Stimulated activated CD8-positive, alpha-beta memory T cell treated with anti-CD3 and anti-CD28 coated beads, Interleukin-7, amount 100 ng/mL, for 1 hour (primary cell): ENCODE measurements around the gene SV2B.
"Not testable (repeated sequence)": the region's sequence is repeated elsewhere in the genome, so short reads cannot be mapped to it uniquely, and the experiment has no call there.

Experiments used
- DNase-seq, 2 donors: peaks; one replicate each; pipeline ENCODE4 v3.0.0-alpha.2; 2020; ENCODE audit warnings: low read depth in 2 of 2

The SV2B gene, protein sequence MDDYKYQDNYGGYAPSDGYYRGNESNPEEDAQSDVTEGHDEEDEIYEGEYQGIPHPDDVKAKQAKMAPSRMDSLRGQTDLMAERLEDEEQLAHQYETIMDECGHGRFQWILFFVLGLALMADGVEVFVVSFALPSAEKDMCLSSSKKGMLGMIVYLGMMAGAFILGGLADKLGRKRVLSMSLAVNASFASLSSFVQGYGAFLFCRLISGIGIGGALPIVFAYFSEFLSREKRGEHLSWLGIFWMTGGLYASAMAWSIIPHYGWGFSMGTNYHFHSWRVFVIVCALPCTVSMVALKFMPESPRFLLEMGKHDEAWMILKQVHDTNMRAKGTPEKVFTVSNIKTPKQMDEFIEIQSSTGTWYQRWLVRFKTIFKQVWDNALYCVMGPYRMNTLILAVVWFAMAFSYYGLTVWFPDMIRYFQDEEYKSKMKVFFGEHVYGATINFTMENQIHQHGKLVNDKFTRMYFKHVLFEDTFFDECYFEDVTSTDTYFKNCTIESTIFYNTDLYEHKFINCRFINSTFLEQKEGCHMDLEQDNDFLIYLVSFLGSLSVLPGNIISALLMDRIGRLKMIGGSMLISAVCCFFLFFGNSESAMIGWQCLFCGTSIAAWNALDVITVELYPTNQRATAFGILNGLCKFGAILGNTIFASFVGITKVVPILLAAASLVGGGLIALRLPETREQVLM

DNA sequence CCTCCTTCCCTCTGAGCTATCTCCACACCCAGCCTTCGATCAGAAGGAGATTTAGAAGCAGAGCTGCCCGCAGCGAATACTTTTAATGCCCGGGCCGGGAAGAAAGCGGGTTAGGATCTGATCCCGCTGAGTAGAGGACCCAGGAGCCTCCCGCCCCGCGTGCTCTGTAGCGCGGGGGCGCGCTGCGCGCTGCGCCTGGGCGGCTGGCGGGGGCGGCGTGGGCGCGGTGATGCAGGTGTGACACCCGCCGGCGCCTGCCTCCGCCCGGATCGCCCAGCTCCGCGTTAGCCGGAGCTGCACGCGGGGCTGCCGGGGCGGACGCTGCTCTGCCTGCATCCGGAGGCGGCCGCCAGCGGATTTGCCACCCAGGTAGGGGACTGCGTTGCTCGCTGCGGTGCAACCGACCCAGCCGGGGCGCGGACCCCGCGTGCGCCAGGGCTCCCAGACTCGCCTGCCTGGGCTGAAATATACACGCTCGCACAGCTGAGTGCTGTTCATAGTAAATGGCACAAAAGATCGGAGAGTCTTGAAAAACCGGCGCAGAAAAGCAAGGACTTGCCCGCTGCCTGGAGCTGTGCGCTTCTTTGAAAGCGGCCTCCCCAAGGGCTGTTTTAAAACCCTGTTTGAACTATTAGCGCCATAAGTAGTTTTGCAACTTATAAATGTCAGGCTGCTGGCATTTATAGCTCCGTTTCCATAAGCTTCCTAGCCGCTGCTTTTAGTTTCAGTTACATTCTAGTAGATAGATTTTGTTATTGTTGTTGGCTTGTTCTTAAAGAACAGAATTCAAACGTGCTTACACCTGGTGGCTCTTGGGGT is at the start of gene SV2B:
TSS of gene SV2B (plus strand) at position 263 of the 819 bp plus-strand sequence. CDS start 126,007 bp downstream, outside the sequence.
- no peak for DNase-seq

DNA sequence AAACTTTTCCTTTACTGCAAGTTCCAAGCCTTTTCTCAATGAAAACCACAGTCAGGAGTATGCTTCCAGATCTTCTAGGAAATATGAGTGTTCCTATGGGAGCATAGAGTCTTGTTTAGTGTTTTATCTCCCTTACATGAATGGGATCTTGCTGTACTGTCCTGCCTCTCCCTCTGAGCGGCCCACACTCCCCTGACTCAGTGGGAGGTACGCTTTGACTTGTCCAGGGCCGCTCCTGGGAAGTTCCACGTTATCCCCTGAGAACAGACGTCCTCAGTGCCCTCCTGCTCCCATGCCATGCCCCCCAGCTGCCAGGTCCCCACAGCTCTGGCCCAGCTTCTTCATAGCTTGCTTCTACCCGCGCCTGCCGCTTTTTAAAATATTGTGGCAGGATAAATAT is 48.8 kb upstream of the SV2B start:
- DNase-seq: no peak

DNA sequence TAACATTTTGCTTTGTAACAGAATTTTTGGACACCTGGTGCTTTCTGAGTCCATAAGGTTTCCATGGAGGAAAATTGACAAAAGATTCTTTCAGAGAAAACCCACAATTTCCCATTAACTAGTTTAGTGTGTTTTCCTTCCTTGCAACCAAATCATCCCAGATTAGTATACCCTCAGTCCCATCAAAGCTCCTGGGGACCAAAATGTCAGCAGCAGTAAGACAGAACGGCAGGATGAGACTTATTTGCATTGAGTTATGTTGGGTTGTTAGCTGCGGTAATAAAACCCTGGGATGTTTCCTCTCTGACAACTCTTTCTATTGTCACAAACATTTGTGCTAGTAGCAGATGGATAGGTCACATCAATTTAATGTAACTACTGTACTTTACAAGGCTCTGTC is 45.2 kb upstream of the SV2B start:
- no peak for DNase-seq

DNA sequence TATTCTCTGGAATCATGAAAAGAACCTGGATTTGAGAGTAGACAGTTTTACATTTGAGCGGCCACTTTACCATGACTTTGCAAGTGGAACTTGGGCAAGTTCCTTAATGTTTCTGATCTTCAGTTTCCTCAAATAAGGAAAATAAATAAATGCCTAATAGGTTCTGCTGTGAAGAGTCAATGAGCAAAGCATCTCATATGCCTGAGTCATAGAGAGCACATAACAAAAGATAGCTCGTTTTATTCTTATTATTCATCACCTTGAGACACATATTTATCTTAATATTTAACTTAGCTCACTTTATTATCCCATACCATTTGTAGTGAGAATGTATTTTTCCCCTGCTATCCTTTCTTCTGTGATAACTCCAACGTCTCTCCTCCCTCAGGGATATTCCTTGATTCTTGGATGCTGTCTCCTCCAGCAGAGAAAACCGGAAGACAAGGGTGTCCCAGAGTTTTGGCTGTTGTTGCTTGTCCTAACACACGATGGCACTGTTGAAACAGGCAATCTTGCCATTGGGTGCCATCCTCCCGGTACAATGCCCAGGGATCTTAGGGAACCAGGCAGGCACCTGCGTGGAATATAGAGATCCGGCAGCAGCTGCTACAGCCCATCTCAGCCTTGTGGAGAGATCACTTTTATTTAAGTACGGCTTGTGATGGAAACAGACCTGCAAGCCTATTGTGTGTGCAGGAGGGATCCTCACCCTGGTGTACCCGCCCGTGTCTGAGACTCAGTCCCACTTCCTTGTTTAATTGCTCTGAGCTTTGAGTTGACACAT is 44.3 kb upstream of the SV2B start:
- DNase-seq: no peak

DNA sequence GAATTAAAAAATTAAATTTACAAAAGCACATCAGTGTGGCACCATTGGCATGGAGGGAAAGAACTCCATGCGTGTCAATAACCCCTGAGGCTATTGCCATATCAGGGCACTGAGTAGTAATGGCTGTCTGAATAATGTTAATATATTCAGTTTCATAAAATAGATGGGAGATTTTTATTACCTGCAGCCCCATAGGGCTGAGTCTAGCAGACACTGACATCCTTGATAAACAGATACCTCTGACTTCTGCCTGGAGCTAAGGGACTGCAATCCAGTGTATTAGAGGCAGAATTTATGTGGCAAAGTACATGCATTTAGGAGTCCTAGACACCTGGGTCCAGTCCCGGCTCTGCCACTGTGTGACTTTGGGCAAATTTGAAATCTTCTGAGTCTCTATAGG is 38.8 kb upstream of the SV2B start:
- DNase-seq: no peak

DNA sequence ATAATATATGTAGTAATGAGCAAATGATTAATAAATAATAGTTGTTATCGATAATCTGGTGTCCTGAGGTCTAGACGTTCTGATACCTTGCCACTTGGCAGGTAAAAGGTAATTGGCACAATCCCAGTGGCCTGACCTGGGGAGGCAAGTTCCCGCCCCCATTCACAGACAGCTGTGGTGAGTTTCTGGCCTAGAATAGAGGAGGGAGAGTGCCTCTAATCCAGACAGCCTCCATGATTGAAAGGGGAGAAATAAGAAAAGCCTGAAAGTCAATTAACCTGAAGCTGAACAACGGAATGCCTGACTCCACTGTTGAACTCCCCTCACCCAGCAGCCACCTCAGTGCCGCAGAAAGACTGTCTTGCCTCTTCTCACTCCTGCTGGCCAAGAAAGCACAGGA is 38.1 kb upstream of the SV2B start:
- no peak for DNase-seq

DNA sequence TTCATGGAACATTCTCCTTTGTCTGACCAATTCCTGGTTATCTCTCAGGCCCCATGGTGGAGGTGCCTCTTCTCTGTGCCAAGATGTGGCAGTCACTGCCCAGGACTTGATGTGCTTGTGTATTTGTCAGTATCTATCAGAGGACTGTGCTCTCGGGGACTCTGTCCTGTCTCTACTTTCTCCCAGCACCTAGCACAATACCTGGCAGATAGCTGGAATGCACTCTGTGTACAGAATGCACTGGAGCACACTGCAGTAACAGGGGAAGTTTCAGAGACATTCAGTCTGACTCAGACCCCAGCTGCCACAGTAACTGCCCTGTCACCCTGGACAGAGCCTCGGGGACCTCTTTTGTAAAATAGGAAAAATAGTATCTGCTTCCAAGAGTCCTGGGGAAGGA is 34.6 kb upstream of the SV2B start:
- no peak for DNase-seq

DNA sequence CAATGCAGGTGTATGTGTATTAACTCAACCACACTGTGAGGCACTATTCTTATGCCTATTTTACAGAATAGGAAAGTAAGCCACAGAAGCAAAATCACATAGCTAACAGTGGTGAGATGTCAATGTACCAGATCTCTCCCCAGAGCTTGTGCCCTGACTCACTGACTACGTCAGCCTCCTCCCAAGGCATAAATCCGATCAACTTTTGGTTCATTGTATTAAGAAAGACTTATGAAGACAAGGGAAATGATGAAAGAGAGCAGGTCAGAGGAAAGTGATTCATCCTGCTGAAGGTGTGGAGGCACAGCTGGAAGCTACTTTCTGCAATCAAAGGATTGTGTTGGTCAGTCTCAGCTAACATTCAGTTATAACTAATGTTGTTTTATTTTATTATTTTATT is 33.0 kb upstream of the SV2B start:
- DNase-seq: no peak

DNA sequence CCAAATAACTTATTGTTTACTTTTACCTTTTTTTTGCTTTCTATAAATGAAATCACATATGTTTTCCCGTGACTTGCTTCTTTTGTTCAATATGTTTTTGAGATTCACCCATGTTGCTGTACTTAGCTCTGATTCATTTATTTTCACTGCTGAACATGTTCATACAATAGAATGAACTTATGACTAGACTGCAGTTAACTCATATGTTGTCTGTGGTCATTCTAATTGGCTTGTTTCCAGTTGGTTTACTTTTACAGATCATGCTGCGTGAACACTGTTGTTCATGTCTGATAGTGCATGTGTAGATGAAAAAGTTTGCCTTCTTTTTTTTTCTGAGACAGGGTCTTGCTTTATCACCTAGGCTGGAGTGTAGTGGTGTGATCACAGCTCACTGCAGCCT is 31.6 kb upstream of the SV2B start:
- no peak for DNase-seq

DNA sequence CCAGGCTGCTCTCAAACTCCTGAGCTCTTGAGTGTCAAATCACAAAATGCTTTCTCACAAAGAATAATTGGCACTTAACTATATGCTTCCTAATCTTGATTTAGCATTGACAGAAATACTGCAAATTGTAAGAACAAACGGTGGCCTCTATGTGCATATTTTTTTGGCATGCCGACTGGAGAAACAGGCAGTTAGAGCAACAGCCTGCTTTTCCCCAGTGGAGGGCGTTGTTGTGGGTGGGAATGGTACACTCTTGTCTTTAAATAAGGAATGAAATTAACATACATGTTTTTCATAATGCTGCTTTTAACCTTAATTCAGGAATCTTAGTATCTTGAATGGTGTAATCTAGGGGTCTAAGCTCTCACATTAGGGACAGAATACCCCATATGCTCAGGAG is 31.1 kb upstream of the SV2B start:
- no peak for DNase-seq

DNA sequence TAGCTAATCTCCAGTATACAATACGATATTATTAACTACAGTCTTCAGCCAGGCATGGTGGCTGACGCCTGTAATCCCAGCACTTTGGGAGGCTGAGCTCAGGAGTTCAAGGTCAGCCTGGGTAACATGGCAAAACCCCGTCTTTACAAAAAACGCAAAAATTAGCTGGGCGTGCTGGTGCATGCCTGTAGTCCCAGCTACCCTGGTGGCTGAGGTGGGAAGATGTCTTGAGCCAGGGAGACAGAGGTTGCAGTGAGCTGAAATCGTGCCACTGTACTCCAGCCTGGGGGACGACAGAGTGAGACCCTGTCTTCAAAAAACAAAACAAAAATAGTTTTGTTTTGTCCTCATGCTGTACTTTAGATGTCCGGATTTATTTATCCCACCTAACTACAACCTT is 29.2 kb upstream of the SV2B start:
- DNase-seq: no peak

DNA sequence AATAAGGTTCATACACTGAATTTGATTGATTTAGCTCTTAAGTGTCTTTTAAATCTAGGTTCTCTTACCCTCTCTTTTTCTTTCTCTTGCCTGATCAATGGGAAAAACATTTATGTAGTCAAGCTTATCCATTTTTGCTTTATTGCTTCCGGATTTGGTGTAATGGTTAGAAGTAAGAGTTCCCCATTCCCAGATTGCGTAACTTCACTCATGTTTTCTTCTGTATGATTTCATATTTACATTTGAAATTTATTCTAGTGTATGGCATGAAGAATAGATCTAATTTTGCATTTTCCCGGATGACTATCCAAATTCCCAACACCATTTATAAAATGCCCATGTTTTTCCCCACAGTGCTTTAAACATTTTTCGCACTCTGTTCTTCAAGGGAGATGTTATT is 27.9 kb upstream of the SV2B start:
- no peak for DNase-seq

DNA sequence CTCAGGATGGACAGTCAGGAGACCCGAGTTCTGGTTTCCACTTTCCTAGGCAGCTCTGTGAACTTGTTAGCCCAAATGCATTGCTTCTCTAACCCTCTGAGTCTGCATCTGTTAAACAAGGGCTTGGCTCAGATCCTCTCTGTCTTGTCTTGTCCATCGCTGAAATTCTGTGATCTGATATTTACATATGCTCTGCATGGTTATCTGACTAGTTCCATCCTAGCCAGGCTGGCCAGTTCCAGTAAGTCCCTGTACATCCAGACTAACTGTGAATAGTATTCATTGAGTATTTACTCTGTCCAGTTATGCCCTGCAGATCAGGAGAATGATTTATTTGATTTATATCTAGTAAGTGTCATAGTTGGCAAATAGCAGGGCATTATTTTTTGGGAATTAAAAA is 27.0 kb upstream of the SV2B start:
- DNase-seq: no peak

DNA sequence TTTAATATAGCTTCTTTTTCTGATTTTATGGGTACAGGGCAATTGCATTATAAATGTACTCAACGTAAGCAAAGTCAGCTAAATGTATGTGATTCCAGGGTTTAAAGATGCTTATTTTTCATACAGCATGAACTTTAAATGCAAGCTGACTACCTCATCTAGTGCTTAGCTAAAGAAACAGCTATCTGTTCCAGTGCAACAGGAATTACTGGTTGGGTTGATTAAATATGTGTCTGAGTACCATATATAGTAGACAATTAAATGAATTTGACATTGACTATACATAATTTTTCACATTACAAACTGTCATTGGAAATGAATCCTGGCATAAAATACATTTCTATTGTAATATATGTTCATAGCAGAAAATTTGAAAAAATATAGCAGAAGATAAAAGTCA is 26.3 kb upstream of the SV2B start:
- DNase-seq: no peak

DNA sequence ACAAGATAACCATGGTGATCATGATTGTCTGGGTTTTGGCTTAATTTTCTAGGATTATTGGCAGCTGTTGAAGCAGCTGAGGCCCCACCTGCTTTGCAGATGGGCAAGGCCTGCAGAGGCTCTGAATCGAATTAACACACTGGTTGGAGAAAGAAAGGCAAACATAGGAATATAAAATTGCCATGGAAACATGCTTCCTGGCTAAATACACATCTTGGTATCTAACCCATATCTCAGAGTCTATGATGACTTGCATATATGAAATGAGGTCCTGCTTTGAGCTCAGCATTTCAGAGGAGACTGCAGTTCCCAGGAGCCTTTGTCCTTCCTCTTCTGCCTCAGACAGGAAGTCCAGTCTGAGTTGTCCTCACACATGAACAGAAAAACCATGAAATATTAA is 24.3 kb upstream of the SV2B start:
- DNase-seq: no peak

DNA sequence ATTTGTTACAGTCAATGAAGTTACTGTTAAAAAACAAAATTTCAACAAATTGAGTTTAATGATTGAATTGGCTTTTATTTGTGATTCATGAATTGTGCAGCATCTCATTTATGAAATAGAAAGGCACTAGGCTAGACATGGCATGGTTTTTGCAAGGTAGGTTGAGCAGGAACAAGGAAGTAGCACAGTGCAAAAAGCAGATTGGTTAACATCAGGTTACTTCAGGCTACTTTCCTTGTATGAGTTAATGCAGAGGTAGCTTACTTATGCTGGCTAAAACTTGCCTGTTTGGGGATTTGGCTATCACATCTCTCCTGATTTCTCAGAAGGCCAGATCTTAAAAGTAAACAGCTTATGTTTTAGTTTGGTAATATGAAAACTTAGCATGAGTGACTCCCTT is 23.0 kb upstream of the SV2B start:
- no peak for DNase-seq

DNA sequence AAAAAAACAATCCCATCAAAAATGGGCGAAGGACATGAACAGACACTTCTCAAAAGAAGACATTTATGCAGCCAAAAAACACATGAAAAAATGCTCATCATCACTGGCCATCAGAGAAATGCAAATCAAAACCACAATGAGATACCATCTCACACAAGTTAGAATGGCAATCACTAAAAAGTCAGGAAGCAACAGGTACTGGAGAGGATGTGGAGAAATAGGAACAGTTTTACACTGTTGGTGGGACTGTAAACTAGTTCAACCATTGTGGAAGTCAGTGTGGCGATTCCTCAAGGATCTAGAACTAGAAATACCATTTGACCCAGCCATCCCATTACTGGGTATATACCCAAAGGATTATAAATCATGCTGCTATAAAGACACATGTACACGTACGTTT is 6.2 kb upstream of the SV2B start:
- DNase-seq: not testable (repeated sequence)

DNA sequence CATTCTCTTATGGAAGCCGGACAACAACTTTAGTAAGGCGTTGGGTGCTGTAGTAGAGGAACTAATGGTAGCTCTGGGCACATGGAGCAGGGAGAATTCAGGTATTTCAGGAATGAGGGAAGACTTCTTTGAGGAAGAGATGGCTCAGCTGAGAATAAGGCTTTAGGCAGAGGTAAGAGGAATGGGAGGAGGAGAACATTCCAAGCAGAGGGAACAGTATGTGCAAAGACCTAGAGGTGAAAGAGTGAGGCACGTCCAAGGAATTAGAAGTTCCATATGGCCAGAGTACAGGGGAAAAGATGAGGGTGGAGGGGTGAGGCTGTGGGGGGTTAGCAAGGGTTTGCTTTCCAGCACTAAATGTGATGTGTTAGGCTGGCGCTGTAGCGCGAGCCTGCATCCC is 1.6 kb upstream of the SV2B start:
- DNase-seq: no peak

DNA sequence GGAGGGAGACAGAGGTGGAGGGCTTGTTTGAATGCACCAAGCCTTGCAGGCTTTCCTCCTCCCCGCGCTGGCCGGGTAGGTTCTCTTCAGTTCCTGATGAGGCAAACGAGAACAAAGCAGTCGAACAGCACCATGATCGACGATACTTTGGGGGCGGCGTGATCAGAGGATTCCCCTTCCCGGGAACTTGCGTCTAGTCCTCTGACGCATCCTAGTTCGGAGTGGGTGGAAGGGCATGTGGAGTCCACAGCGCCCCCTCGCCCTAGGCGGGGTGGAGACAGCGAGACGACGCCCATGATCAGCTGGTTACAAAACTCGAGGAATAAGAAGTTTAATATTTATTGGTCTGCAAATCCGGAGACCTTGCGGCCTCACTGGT is 452 bp upstream of the SV2B start:
- no peak for DNase-seq

DNA sequence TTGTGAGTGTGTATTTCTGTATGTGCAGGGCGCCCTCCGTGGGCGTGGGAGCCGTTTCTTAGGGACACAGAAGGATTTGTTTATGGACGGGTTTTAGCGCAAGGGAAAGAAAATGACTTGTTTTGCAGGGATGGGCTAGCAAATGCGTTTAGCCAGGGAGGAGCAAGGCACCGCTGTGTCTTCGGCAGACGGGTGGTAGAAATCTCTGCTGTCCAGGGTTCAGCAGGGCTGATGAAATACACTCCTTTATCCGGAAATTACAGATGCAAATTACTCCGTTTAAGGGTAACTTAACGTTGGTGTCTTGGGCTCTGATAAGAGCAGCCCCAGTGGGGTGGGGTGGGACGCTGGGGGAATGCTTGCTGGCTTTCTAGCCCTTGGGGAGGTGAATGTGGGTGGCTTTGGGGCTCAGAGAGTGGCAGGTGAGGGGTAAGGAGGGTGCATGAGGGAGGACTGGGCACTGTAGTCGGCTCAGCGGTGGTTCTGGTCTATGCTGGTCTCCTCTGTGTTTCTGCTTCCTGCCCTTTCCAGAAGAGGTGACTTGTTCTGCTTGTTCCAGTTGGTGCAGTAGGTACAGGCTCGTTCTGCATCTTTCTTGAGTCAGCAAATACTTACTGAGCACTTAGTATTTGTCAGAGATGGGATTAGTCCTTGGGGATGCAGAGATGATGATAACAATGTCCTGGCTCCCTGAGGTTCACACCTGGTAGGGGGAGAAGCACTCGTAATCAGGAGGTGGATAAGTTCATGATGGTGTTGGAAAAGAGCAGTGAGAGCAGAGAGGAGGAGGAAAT is 954 bp downstream of the SV2B start:
- DNase-seq: no peak

DNA sequence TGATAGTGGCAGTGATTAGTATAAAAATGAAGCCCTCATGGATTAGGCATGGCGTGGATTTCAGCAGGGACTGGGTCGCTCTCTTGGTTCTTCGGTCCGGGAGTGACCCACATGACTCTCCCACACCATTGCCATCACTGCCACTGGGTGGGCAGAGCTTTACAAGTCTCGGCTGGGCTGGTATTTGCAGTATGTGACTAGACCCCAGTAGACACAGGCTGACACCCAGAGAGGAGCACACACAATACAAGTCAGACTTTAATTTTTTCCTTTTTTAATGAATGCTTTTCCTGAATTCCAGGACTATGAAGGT is 1.5 kb downstream of the SV2B start:
- DNase-seq: no peak
